Tibial nerve (tissue), 4 donors: Measurements from ENCODE around the gene ADAMTS12.

ENCODE experiments used
- CTCF ChIP-seq, 5 experiments: fragments of 200-600 bp in 3 of 5; fragments of 450-650 bp in 2 of 5; sonication (generic) in 3 of 5; IDR thresholded peaks; one replicate each; pipeline ENCODE4 v1.5.1; 2016 to 2019; ENCODE audit warnings: antibody characterized with exemption in 5 of 5, mild to moderate bottlenecking in 3 of 5, moderate library complexity in 2 of 5
- EP300 ChIP-seq, 2 donors: sonication (generic); formaldehyde crosslinking; IDR thresholded peaks; one replicate each; pipeline ENCODE4 v1.6.1; 2017; ENCODE audit warnings: antibody characterized with exemption in 2 of 2, mild to moderate bottlenecking in 1 of 2
- POLR2A ChIP-seq, 2 donors: fragments of 450-650 bp; IDR thresholded peaks; one replicate each; pipeline ENCODE4 v1.6.1; 2017; ENCODE audit warnings: antibody characterized with exemption in 2 of 2, mild to moderate bottlenecking in 2 of 2, moderate library complexity in 2 of 2

- TF ChIP-seq CTCF (IDR thresholded peaks at IDR 0.05), result no peak
- TF ChIP-seq POLR2A (IDR thresholded peaks at IDR 0.05), result no peak
- no peak for TF ChIP-seq EP300 (IDR thresholded peaks at IDR 0.05)
These were observed 277.8 kb downstream of the ADAMTS12 start for GRCh38 chr5:33614039-33614438.
